Right renal pelvis (tissue), 4 donors: ENCODE measurements around the gene MSI2. TPM values are rescaled to one million over a fixed set of nuclear protein-coding genes. Genes with fewer than 3 reads are reported as not detected.
A peak's percentile ranks its signal among the peaks of the same experiment; 100 is the strongest.

Experiments used
- DNase-seq, 4 donors: peaks; one replicate each; pipeline ENCODE4 v3.0.0-alpha.2; 2013; ENCODE audit warnings: low read depth in 4 of 4, low spot score in 3 of 4, missing footprints in 1 of 4
- polyA plus RNA-seq, 4 donors: library from polyadenylated mRNA; unstranded; fragments of 120-200 nt; gene quantifications; one replicate each; pipeline ENCODE4 v1.2.1, GENCODE V29; 2013; ENCODE audit not compliant: insufficient read length in 4 of 4

Gene MSI2
- polyA plus RNA-seq, 4 donors: 87.4 to 99.4 (median 98.4) TPM

DNA sequence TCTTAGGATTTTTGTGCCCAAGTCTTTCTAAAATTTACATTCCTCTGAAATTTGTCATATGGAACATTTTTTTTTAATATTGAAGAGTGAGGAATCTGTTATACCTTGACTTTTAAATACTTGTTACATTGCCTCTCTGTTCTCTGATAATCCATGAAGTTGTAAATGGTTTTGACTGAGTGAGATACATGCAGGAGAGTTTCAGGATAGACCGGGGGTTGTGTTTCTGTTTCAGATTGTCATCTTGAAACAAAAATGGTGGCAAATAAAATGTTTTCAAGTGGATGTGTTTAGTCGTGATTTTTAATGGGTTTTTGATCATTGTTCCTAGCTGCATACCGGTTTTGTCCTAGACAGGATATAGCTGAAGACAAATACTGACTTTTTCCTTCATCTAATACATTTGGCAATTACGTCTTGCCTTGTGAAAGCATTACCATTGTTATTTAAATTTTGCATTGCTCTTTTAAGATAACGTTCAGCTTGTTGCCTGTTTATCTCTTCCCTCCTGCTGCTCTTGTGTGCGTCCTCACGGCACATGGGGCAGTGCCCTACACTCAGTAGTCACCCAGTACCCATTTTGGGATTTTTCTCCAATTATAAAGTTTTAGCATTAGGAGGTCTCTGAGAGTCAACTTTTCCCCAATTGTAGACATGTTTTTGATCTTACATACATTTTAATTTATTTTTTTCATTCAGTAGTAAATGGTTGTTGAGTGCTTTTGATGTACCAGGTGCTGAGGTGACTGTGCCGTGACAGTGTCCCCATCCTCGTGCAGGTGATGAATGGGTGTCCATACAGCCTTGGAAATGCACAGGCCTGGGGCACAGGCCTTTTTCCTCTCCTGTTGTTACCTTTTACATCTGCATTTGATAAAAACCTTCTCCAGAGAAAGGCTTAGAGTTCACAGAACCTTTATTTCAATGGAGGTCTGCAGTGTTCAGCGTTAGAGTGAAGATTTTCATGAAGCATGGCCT is 169.9 kb downstream of the MSI2 start:
- DNase-seq: no peak

DNA sequence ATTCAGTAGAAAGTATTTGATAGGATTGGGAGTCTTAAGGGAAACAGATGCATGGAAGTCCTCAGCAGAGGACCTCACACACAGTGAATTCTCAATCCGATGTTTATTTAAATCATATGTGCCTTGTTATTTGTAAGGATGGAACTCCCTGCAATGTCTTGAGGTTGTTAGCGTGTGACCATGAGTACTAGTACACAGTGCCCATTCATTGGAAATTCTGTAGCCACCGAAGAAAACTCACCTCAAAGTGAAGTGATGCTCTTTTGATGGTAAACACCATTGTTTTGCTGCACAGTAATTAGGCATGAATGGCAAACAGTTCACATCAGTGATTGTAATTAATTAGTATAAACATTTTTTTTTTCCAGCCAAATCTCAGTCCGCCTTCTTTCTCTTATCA is 173.6 kb downstream of the MSI2 start:
- no peak for DNase-seq

DNA sequence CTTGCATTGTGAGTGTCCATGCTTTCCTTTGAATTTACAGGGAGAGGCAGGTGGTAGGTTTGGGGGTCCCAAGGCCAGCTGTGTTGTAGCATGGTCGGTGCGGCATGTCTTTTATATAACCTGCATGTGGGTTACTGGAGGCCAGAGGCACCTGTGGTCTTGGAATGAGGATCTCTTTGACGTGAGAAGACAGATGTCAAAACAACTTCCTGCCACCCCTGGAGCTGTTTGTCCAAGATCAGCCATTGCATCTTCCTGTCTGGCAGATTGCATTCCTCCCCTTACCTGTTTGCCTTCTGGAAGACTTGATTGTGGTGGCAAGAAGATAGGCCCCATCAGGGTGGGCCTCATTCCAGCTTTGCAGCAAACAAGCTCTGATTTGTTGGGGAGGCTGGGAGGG is 175.1 kb downstream of the MSI2 start:
- no peak for DNase-seq

DNA sequence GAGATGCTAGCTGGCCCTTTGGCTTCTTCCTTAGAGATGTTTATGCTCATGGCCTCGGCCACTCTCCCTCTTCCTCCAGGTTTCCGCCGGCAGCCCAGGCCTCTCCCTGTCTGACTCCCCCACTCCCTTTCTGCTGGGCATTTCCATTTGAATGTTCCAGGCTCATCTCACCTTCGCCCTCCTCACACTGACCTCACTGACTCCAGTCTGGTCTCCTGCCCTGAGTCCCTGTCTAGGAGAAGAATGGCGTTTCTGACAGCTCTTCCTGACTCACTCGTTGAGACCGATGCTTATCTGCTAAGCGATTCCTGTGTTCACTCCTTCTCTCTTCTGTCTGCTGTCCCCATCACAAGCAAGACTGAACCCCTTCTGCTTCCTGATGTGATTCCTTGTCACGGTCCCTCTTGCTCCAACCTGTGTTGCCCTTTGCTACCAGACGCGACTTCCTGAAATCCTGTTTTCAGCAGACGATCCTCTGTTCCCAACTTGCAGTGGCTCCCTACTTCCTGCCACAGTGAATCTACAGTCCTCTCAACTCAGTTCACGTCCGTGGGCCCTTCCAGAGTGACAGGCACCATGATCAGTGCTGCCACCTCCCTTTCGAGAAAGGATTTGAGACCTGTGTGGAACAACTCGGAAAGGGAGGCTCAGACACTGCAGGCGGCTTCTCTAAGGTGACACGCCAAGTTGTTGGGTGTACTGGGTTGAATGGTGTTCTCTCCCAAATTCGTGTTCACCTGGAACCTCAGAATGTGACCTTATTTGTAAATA is 176.4 kb downstream of the MSI2 start:
- no peak for DNase-seq

DNA sequence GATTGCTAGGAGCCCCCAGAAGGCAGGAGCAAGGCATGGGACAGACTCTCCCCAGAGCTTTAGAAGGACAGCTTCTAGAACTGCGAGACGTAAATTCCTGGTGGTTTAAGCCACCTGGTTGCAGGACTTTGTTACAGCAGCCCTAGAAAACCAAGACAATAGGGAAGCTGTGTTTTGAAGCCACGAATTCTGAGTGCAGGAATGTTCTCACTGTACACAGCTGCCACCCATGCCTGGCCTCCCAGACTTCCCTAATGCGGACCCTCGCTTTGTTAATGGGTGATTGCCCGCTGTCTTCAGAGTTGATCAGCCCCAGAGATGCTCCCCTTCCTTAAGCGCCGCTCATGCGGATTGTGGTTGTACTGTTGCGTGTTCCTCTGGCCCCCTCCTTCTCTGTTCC is 177.1 kb downstream of the MSI2 start:
- DNase-seq: no peak

DNA sequence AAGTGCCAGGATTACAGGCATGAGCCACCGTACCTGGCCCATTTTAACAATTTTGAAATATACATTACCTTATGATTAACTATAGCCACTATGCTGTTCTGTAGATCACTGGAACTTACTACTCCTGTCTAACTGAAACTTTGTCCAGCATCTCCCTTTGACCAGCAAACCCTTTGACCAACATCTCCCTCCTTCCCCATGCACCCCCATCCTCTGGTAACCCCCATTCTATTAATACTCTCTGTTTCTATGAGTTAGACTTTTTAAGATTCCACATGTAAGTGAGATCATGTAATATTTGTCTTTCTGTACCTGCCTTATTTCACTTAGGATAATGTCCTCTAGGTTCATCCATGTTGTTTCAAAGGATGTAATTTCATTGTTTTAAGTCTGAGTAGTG is 178.0 kb downstream of the MSI2 start:
- DNase-seq: no peak

DNA sequence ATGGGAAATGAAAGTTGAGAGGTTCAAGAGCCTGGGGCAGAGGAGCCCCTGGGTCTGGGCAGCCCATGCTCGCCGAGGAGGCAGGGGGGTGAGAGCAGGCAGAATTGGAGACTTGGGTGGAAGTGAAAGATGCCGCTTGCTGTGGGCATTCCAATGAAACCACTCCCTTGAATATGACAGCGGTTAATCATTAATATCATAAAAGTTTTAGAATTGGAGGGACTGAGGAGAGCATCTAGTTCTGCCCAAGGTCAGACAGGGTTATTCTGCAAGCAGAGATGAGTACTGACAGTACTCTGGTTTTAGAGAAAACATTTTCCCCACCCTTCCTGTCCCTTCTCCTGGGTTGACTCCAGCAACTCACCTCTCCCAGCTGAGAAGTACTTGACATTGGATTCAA is 180.2 kb downstream of the MSI2 start:
- DNase-seq: no peak

DNA sequence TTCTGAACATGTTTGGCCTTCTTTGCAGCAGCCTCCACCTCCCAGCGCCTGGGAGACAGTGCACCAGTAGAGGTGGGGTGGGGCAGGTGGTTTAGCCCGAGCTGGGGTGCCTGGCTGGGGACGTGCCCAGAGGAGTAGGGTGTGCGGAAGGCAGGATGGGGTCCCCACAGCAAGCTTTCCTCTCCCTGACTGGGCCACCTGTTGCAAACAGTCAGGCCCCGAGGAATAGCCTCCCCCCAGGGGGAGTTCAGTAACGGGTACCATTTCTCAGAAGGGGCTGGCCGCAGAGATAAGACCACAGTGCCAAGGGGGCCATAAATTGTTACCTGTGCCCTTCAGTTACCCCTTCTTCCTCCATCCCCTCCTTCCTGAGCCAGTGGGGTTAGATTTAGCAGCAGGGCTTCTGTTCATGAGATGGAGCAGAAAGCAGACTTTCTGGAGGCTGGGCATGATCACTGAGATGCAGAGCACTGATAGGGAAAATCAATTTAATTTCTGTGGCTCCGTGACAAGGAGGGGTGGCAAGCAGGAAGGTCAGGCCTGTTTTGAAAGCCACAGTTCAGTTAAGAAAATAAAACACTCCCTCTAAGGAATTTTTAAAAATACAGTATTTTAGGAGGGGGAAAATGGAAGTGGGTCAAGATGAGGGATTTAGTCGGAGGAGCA is 181.9 kb downstream of the MSI2 start:
- no peak for DNase-seq

DNA sequence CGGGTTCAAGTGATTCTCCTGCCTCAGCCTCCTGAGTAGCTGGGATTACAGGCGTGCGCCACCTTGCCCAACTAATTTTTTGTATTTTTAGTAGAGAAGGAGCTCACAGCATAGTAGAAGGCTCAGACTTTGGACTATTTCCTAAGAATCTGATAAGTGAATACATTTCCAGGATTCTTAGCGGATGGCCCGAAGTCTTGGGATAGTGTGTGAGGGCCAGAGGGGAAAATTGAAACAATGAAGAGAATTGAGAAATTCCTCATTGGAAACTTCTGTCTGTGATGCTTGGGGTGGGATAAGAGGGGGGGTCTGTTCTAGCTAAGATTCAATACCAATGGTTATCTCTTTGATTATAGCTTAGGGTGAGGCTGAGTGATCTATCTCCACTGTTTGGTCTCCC is 183.3 kb downstream of the MSI2 start:
- no peak for DNase-seq

DNA sequence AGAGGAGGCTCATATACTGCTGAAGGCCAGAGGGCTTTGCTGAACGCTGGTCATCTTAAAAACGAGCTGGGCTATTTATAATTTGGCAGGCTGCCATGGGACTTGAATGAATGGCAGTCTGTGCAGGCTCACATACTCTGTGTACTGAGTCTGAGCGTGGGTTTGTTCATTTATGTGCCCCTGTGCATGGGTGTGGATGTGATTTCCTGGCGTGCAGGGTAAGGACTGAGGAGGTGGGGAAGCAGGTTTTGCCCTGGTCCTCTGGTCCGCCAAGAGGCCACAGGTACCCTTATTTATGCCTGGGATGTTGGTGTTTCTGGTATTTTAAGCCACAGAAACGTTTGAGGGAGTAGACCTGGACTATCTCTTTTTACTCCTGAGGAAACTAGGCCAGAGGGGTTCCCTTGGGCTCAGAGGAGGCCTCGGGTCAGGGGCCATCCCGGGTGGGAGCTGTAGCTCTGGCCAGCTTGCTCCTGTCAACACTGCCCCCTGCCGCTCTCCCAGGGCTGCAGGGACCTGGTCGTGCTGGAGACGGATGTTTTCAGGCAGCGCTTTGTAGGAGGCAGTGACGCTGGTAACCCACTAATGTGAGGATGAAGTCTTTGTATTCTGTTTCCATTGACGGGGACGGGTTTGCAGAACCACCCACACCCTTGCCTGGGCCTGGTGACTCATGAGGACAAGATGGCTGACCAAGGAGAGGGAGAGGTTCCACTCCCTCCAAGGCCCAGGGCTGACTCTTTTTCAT is 184.4 kb downstream of the MSI2 start:
- peak in 1 of 4 donors; percentile 55 for DNase-seq

DNA sequence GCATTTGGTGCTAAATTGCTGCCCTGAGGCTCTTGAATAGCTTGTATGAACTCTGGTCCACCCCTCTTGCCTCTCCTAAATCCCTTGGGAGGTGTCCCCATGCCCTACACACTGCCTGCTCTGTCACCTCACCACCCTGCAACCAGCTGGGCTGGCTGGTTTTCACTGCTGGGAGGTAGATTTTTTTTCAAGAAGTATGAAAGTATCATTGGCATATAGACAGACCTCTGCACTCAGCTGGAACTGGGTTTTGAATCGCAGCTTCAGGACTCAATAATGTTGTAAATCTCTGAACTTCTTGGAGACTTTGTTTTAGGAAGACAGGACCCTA is 184.9 kb downstream of the MSI2 start:
- DNase-seq: no peak

DNA sequence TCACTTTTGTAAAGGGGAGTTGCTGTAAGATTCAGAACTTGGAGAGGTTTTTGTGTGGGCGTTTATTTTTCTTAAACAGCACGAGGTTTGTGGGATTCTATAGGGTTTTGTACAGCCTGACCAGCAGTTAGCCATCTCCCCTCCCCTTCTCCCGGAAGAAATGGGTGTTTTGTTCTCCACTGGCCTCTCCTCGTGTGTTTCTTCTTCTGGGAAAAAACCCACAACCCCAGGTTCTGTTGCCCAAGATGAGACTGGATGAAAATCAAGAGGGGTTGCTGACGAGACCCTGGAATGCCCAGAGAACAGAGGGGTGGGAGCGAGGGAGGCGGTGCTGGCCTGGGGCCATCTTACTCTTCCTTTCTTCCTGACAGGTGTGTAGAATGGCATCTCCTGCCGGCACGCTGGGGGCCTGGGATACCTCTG is 186.1 kb downstream of the MSI2 start:
- no peak for DNase-seq

DNA sequence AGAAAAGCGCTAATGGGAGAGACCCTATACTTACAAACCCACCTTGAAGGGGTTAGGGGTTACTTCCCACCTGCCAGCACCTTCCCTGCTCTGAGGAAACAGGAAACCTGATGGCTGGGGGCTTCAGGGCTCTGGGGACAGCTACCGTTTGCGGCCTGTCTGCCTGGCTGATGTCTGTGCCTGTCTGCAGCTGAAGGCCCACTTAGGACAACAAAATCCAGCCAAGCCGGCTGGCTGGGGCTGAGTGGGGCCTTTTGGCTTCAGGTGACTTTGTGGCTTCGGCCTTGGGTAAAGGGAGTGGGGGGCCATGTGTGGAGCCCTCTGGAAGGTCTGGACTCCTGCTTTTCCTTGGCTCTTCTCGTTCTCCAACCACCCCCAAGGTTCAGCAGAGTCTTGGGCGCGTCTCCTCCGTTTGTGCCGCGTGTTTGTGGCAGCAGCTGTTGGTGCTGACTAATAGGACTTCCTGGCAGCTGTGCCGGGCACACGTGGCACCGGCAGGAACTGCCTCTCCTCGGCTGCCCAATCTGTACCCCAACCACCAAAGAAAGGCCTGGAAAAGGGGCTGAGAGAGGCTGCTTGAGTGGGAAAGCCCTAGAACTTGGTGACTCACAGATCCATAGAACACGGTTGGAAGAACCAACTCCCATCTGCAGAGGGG is 186.7 kb downstream of the MSI2 start:
- no peak for DNase-seq

DNA sequence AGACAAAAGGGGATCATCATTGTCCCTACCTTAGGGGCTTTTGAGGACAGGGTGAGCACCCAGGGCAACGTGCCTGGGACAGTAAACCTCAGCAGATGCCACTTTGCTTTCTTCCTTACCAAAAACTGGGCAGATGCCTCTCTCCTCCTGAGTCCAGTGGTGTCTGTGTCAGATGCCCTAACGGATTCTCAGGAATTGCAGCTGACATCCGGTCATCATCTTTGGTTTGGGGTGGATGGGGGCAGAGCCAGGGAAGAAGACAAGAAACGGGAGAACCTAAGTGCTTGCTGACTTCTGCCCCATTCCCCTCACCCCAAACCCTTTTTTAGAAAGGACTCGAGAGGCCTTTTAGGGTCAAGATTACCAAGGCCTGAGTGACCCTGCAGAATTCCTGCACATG is 187.5 kb downstream of the MSI2 start:
- DNase-seq: no peak

DNA sequence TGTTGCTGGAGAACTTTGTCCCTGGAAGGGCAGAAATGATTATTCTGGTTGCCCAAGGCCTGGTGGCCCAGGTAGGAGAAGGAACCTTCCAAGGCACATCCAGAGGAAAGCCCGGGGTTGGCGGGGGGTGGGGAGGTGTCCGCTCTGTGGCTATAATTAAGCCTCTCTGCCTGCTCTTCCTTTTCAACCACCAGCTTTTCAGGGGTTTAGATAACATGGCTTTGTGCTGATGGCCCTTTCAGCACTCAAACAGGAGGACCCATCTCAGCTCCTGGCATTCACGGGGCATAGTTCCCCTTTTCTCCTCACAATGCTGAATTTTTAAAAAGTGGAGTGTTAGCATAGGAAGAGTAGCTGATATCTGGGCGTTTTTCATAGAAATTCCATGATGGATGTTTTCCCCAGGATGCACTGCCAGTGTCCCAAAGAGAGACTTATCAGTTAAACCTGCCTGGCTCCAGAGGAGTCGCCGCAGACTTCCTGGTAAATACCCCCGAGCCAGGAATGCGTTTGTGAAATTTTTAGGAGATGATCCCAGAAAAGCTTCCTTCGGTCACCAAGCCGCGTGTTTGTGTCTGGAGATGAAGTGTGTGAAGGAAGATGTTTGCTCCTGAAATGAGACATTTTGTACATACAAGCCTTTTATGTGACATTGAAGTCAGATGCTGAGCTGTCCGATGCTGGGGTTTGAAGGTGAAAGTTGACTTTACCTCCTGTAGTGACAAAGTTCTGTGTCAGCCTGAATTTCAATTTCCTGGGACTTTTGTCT is 188.5 kb downstream of the MSI2 start:
- DNase-seq: no peak

DNA sequence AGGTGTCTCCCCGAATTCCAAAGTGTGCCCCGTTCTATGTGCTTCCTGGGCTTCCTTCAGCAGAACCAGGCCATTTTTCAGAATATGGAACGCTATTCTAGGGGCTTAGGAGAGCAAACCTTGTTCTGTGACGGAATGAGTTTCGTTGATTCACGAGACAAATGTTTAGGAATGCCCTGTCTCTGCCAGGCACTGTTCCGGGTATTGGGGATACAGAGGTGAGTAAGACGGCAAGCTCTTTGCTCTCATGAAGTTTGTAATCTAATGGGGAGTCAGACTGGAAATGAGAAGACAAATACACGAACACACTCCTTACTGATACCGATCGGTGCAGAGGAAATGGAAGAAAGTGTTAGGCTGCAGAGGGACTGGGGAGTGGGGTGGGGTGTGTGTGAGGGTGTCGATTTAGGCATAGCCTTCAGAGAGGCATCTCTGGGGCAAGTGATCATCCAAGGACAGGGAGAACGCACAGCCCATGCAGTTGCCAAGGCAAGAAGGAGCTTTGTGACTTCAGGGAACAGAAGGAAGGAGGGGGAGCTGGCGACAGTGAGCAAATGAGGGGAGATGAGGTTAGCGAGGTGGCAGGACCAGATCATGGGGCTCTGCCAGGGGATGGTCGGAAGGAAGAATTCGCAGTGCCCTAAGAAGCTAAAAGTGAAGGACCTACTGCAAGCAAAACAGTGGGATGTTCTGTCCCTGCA is 189.6 kb downstream of the MSI2 start:
- DNase-seq: no peak

DNA sequence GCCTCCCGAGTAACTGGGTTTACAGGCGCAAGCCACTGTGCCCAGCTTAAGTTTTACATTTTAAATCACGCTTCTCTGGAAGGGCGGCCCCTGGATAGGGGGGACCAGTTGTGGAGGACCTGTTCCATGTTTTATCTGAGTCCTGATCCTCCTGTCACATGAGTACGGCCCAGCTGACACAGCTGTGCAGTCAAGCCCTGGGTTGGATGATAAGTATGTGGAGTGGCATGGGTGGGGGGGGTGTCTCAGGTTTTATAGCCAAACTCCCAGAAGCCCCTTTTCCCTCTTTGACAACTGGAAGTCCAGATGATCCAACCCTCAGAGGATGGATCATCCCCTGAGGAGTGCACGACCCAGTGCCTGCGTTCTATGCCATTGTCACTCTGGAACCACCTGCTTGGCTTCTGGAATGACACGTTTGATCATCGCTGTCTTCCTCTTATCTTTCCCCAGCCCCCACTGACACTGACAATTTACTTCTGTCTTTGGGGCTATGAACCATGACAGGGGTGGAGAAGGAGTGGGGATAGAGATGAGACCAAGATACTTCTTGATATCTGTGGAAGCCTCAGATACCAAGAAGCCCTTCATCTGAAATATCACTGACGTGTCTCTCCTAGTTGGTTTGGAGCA is 191.2 kb downstream of the MSI2 start:
- no peak for DNase-seq
